ENCODE measurements around the gene THAP12. TPM values are rescaled to one million over a fixed set of nuclear protein-coding genes. Genes with fewer than 3 reads are reported as not detected.

The THAP12 gene
- total RNA-seq, 1 donor, result 44.5 TPM

DNA sequence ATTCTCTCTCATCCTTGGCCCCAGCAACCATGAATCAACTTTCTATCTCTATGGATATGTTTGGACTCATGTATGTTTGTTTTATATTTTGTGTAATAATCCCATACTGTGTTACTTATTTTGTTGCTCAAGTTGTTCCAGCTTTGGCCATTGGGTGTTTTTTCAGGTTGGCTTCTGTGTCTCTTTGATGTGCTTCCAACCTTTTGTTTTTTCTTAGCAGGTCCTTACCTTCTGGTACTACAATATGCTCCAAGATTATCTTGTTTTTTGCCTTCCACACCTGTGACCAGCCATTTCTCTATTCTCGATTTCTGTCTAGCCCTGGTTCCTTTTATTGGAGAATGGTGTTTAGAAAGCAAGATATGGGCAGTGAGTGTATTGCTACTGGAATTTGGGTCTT, 14.4 kb upstream of the THAP12 start:
- Histone ChIP-seq H4K20me1 (ENCODE audit: insufficient read depth, low read length) (no peaks in the 10 kb centered on the region), H3K4me1 (ENCODE audit: insufficient read depth, low read length) (no peaks in the 10 kb centered on the region), H2AFZ (ENCODE audit: low read length) (no peak overlapping the region), H3K36me3 (ENCODE audit: insufficient read depth, low read length) (no peaks in the 10 kb centered on the region), H3K4me3 (ENCODE audit: insufficient read depth, low read length) (no peak overlapping the region), H3K79me2 (ENCODE audit: insufficient read depth, low read length) (no peaks in the 10 kb centered on the region), H3K27me3 (ENCODE audit: insufficient read depth, low read length) (no peaks in the 10 kb centered on the region), H3K4me2 (ENCODE audit: insufficient read depth, low read length) (no peak overlapping the region), H3K9me3 (ENCODE audit: low read depth, low read length) (no peaks in the 10 kb centered on the region), H3K27ac (ENCODE audit: low read depth, low read length) (no peak overlapping the region)
- DNase-seq (ENCODE audit: insufficient read length, low spot score, missing footprints), result no peak
- TF ChIP-seq, protein P1, sequence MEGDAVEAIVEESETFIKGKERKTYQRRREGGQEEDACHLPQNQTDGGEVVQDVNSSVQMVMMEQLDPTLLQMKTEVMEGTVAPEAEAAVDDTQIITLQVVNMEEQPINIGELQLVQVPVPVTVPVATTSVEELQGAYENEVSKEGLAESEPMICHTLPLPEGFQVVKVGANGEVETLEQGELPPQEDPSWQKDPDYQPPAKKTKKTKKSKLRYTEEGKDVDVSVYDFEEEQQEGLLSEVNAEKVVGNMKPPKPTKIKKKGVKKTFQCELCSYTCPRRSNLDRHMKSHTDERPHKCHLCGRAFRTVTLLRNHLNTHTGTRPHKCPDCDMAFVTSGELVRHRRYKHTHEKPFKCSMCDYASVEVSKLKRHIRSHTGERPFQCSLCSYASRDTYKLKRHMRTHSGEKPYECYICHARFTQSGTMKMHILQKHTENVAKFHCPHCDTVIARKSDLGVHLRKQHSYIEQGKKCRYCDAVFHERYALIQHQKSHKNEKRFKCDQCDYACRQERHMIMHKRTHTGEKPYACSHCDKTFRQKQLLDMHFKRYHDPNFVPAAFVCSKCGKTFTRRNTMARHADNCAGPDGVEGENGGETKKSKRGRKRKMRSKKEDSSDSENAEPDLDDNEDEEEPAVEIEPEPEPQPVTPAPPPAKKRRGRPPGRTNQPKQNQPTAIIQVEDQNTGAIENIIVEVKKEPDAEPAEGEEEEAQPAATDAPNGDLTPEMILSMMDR (IDR thresholded peaks at IDR 0.05; ENCODE audit: extremely low read depth, low read depth, low read length), result no peak

DNA sequence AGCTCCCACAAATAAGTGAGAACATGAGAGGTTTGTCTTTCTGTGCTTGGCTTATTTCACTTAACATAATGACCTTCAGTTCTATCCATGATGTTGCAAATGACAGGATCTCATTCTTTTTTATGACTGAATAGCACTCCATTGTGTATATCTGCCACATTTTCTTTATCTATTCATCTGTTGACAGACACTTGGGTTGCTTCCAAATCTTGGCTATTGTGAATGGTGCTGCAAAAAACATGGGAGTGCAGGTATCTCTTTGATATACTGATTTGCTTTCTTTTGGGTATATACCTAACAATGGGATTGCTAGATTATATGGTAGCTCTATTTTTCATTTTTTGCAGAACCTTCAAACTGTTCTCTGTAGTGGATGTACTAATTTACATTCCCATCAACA, 13.5 kb upstream of the THAP12 start:
- H4K20me1 ChIP-seq (ENCODE audit: insufficient read depth, low read length), result no peaks in the 10 kb centered on the region
- H3K9me3 ChIP-seq (ENCODE audit: low read depth, low read length), result no peaks in the 10 kb centered on the region
- H3K27me3 ChIP-seq (ENCODE audit: insufficient read depth, low read length), result no peaks in the 10 kb centered on the region
- TF ChIP-seq, protein P1 (IDR thresholded peaks at IDR 0.05; ENCODE audit: extremely low read depth, low read depth, low read length), result no peak
- H3K4me1 ChIP-seq (ENCODE audit: insufficient read depth, low read length), result no peaks in the 10 kb centered on the region
- H3K4me2 ChIP-seq (ENCODE audit: insufficient read depth, low read length), result no peak overlapping the region
- H3K79me2 ChIP-seq (ENCODE audit: insufficient read depth, low read length), result no peaks in the 10 kb centered on the region
- H3K36me3 ChIP-seq (ENCODE audit: insufficient read depth, low read length), result no peaks in the 10 kb centered on the region
- no peak for DNase-seq (ENCODE audit: insufficient read length, low spot score, missing footprints)
- no peak overlapping the region for H3K4me3 ChIP-seq (ENCODE audit: insufficient read depth, low read length)
- H3K27ac ChIP-seq (ENCODE audit: low read depth, low read length), result no peak overlapping the region
- H2AFZ ChIP-seq (ENCODE audit: low read length), result no peak overlapping the region

DNA sequence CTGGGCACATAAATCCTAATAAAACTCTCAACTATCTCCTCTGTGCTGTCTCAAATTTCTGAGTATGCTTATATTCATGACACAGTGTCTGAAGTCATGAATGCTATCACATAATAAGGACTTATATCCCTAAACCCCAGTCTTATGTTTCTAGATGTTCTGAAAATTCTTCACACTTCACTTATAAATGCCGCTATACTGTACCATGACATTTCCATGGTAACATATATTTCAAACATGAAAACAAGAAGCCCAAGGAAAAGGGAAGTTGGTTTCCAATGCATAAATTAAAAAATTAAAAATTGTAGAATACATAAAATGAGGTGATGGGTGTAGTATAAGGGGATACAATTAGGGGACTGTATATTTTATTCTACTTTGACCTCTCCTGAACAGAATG, 11.9 kb upstream of the THAP12 start:
- Histone ChIP-seq H3K36me3 (ENCODE audit: insufficient read depth, low read length) (no peaks in the 10 kb centered on the region), H3K79me2 (ENCODE audit: insufficient read depth, low read length) (no peaks in the 10 kb centered on the region), H3K9me3 (ENCODE audit: low read depth, low read length) (no peaks in the 10 kb centered on the region), H3K4me2 (ENCODE audit: insufficient read depth, low read length) (no peak overlapping the region), H3K4me3 (ENCODE audit: insufficient read depth, low read length) (no peak overlapping the region), H2AFZ (ENCODE audit: low read length) (no peak overlapping the region), H3K27me3 (ENCODE audit: insufficient read depth, low read length) (no peaks in the 10 kb centered on the region), H3K4me1 (ENCODE audit: insufficient read depth, low read length) (no peaks in the 10 kb centered on the region), H3K27ac (ENCODE audit: low read depth, low read length) (no peak overlapping the region), H4K20me1 (ENCODE audit: insufficient read depth, low read length) (no peaks in the 10 kb centered on the region)
- TF ChIP-seq, protein P1 (IDR thresholded peaks at IDR 0.05; ENCODE audit: extremely low read depth, low read depth, low read length), result no peak
- DNase-seq (ENCODE audit: insufficient read length, low spot score, missing footprints), result no peak

DNA sequence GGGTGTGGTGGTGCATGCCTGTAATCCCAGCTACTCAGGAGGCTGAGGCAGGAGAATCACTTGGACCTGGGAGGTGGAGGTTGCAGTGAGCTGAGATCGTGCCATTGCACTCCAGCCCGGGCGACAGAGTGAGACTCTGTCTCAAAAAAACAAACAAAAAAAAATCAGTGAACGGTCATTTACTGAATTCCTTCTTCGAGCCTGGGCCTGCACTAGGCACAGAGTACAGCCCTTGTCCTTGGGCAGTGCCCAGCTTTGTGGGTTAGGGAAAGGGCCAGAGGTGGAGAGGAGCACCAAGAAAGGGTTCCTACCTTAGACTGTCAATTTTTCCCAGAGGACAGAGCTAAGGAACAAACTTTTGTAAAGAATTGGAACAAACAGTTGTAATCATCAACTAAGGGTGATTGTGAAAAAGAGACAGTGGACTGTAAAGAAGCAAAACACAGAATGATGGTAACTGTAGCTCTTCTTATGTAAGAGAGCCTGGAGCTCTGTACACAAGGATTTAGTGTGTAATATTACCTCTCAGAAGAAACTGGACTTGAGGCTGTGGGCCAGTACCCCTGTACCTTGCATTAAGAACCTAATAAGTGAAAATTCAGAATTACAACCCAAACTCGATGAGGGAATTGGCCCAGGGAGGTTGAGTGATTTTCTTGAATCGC, 11.0 kb upstream of the THAP12 start:
- no peak overlapping the region for H3K4me2 ChIP-seq (ENCODE audit: insufficient read depth, low read length)
- H3K9me3 ChIP-seq (ENCODE audit: low read depth, low read length), result no peaks in the 10 kb centered on the region
- no peaks in the 10 kb centered on the region for H3K36me3 ChIP-seq (ENCODE audit: insufficient read depth, low read length)
- no peaks in the 10 kb centered on the region for H3K27me3 ChIP-seq (ENCODE audit: insufficient read depth, low read length)
- H4K20me1 ChIP-seq (ENCODE audit: insufficient read depth, low read length), result no peaks in the 10 kb centered on the region
- TF ChIP-seq, protein P1 (IDR thresholded peaks at IDR 0.05; ENCODE audit: extremely low read depth, low read depth, low read length), result no peak
- no peak for DNase-seq (ENCODE audit: insufficient read length, low spot score, missing footprints)
- no peak overlapping the region for H3K4me3 ChIP-seq (ENCODE audit: insufficient read depth, low read length)
- no peak overlapping the region for H2AFZ ChIP-seq (ENCODE audit: low read length)
- no peaks in the 10 kb centered on the region for H3K4me1 ChIP-seq (ENCODE audit: insufficient read depth, low read length)
- H3K27ac ChIP-seq (ENCODE audit: low read depth, low read length), result no peak overlapping the region
- H3K79me2 ChIP-seq (ENCODE audit: insufficient read depth, low read length), result no peaks in the 10 kb centered on the region

Measured in osteoblast (primary cell).